Measurements from ENCODE around the gene KIAA0930.

Gene KIAA0930

DNA sequence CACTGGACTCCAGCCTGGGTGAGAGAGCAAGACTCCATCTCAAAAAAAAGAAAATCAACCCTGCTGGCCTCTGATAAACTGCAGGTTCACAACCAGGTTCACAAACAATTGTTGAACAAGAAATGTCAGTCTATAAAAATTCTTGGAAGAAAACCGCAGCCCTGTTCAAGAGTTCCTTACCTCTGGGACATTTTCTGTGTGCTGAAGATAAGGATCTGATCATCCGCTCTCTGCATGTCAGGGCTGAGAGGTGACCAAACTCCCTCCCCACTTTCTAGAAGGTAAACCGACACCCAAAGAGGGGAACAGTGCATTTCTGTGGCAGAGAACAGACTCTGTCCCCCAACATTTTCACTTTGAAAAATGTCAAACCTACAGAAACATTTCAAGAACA lies 39.9 kb upstream of the KIAA0930 start:
- TF ChIP-seq NFIC (IDR thresholded peaks at IDR 0.05) (no peak), TCF12 (IDR thresholded peaks at IDR 0.05; ENCODE audit: low read depth) (no peak), YY1 (IDR thresholded peaks at IDR 0.05; ENCODE audit: low read depth) (no peak), TAF1 (IDR thresholded peaks at IDR 0.05; ENCODE audit: low read depth) (no peak), RAD21 (IDR thresholded peaks at IDR 0.05; ENCODE audit: low read depth) (no peak), EGR1 (IDR thresholded peaks at IDR 0.05) (no peak), ZBTB7A (IDR thresholded peaks at IDR 0.05; ENCODE audit: low read depth) (no peak), TEAD4 (IDR thresholded peaks at IDR 0.05) (no peak), FOXM1 (IDR thresholded peaks at IDR 0.05; ENCODE audit: borderline replicate concordance, low read depth) (no peak), EP300 (IDR thresholded peaks at IDR 0.05; ENCODE audit: borderline replicate concordance) (no peak)
- TF ChIP-seq, protein P1, sequence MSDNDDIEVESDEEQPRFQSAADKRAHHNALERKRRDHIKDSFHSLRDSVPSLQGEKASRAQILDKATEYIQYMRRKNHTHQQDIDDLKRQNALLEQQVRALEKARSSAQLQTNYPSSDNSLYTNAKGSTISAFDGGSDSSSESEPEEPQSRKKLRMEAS (IDR thresholded peaks at IDR 0.05) = no peak
- TF ChIP-seq, protein P2, sequence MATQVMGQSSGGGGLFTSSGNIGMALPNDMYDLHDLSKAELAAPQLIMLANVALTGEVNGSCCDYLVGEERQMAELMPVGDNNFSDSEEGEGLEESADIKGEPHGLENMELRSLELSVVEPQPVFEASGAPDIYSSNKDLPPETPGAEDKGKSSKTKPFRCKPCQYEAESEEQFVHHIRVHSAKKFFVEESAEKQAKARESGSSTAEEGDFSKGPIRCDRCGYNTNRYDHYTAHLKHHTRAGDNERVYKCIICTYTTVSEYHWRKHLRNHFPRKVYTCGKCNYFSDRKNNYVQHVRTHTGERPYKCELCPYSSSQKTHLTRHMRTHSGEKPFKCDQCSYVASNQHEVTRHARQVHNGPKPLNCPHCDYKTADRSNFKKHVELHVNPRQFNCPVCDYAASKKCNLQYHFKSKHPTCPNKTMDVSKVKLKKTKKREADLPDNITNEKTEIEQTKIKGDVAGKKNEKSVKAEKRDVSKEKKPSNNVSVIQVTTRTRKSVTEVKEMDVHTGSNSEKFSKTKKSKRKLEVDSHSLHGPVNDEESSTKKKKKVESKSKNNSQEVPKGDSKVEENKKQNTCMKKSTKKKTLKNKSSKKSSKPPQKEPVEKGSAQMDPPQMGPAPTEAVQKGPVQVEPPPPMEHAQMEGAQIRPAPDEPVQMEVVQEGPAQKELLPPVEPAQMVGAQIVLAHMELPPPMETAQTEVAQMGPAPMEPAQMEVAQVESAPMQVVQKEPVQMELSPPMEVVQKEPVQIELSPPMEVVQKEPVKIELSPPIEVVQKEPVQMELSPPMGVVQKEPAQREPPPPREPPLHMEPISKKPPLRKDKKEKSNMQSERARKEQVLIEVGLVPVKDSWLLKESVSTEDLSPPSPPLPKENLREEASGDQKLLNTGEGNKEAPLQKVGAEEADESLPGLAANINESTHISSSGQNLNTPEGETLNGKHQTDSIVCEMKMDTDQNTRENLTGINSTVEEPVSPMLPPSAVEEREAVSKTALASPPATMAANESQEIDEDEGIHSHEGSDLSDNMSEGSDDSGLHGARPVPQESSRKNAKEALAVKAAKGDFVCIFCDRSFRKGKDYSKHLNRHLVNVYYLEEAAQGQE (IDR thresholded peaks at IDR 0.05; ENCODE audit: low read depth) = no peak

DNA sequence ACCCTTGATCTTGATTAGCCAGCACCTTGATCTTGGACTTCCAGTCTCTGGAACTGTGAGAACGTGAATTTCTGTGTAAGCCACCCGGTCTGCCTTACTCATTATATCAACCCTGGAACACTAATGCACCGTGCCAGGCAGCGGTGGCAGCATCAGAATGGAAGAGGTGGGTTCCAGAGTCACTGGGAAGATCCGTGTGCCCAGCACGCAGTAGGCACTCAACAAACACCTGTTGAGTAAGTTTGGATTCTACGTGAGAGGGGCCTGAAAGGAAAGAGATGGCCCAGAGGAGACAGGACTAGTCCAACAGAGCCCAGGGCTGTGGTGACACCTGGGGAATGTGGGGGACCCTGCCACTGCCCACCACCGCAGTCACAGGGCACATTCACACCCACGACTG lies 37.4 kb upstream of the KIAA0930 start:
- TF ChIP-seq NFIC (IDR thresholded peaks at IDR 0.05) (no peak), EP300 (IDR thresholded peaks at IDR 0.05; ENCODE audit: borderline replicate concordance) (no peak), FOXM1 (IDR thresholded peaks at IDR 0.05; ENCODE audit: borderline replicate concordance, low read depth) (no peak), RAD21 (IDR thresholded peaks at IDR 0.05; ENCODE audit: low read depth) (no peak), TAF1 (IDR thresholded peaks at IDR 0.05; ENCODE audit: low read depth) (no peak), CREB1 (IDR thresholded peaks at IDR 0.05; ENCODE audit: low read depth) (no peak), EGR1 (IDR thresholded peaks at IDR 0.05) (no peak), YY1 (IDR thresholded peaks at IDR 0.05; ENCODE audit: low read depth) (no peak), TCF12 (IDR thresholded peaks at IDR 0.05; ENCODE audit: low read depth) (no peak), TEAD4 (IDR thresholded peaks at IDR 0.05) (no peak), CEBPB (IDR thresholded peaks at IDR 0.05) (no peak), ZBTB7A (IDR thresholded peaks at IDR 0.05; ENCODE audit: low read depth) (no peak)
- TF ChIP-seq, protein P2 (IDR thresholded peaks at IDR 0.05; ENCODE audit: low read depth) = no peak
- TF ChIP-seq, protein P3, sequence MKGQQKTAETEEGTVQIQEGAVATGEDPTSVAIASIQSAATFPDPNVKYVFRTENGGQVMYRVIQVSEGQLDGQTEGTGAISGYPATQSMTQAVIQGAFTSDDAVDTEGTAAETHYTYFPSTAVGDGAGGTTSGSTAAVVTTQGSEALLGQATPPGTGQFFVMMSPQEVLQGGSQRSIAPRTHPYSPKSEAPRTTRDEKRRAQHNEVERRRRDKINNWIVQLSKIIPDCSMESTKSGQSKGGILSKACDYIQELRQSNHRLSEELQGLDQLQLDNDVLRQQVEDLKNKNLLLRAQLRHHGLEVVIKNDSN (IDR thresholded peaks at IDR 0.05) = no peak
- TF ChIP-seq, protein P1 (IDR thresholded peaks at IDR 0.05) = no peak

DNA sequence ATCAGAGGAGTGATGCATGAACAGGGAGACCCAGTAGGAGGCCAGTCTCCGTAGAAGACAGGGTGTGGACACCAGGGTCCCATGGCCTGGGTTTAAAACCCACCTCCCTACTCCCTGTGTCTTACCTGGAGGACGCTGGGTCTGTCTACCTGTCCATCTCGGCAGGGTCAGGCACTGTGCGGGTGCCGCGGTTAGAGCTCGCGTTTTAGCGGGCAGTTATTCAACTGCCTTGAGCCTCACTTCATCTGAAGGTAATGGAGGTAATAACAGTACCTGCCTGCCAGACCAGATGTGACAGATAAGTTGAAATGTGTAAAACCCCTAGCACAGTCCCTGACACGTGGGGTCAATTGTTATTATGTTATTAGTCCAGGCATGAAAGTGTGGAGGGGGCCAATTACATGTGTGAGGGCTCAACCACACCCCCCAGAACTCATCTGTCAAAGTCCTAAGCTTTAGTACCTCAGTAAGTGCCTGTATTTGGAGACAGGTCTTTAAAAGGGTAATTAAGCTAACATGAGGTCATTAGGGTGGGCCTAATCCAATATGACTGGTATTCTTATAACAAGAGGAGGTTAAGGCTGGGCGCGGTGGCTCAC lies 35.9 kb upstream of the KIAA0930 start:
- TF ChIP-seq EGR1 (IDR thresholded peaks at IDR 0.05) = no peak
- no peak for TF ChIP-seq TCF12 (IDR thresholded peaks at IDR 0.05; ENCODE audit: low read depth)
- TF ChIP-seq, protein P3 (IDR thresholded peaks at IDR 0.05) = no peak
- no peak for TF ChIP-seq TAF1 (IDR thresholded peaks at IDR 0.05; ENCODE audit: low read depth)
- TF ChIP-seq YY1 (IDR thresholded peaks at IDR 0.05; ENCODE audit: low read depth) = no peak

DNA sequence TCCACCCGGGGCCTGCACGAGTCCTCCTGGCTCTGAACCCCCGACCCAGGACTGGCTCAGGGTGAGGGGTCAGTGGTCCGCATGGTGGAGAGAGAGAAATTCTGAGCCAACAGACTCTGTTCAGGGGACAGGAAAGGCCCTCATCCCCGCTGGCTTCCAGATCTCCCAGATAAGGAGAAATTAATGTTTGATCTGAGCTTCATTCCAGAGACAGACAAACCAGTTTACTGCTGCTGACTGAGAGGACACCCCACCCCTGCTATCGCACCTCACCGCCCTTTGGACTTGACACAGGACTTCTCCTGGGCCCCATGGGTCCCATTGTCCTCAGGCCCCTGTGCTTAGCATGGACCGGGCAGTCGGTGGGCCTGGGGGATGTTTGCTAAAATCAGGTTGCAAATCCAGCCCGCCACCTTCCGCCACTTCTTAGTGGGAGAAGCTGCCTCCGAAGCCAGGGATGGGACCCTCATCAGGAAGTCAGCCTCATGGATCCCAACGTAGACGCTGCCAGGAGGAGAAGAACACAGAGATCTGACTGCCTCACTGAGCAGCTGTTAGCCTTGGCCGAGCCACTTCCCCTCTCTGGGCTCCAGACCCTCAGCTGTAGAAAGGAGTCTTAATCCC lies 32.9 kb upstream of the KIAA0930 start:
- no peak for TF ChIP-seq EGR1 (IDR thresholded peaks at IDR 0.05)
- no peak for TF ChIP-seq RAD21 (IDR thresholded peaks at IDR 0.05; ENCODE audit: low read depth)

DNA sequence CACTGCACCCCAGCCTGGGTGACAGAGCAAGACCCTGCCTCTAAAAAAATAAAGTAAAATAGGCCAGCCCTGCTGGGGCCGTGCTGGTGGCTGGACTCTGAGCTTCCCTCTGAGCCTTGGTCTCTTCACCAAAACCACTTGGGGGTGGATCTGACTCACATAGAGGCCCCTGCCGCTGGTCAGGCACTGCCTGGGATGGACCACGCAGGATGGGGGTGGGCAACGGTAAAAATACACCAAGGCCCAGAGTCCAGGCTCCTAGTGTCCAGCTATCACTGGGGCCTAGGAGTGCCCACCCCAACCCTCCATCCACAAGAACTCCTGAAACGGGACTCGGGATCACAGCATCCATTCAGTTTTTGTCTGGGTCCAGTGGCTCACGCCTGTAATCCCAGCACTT lies 31.8 kb upstream of the KIAA0930 start:
- TF ChIP-seq EP300 (IDR thresholded peaks at IDR 0.05; ENCODE audit: borderline replicate concordance) (no peak), CREB1 (IDR thresholded peaks at IDR 0.05; ENCODE audit: low read depth) (no peak), TAF1 (IDR thresholded peaks at IDR 0.05; ENCODE audit: low read depth) (no peak), TCF12 (IDR thresholded peaks at IDR 0.05; ENCODE audit: low read depth) (no peak), ZBTB7A (IDR thresholded peaks at IDR 0.05; ENCODE audit: low read depth) (no peak), RAD21 (IDR thresholded peaks at IDR 0.05; ENCODE audit: low read depth) (no peak), YY1 (IDR thresholded peaks at IDR 0.05; ENCODE audit: low read depth) (no peak), EGR1 (IDR thresholded peaks at IDR 0.05) (no peak), NFIC (IDR thresholded peaks at IDR 0.05) (no peak), FOXM1 (IDR thresholded peaks at IDR 0.05; ENCODE audit: borderline replicate concordance, low read depth) (no peak), TEAD4 (IDR thresholded peaks at IDR 0.05) (no peak)
- TF ChIP-seq, protein P2 (IDR thresholded peaks at IDR 0.05; ENCODE audit: low read depth) = no peak
- TF ChIP-seq, protein P1 (IDR thresholded peaks at IDR 0.05) = no peak
